GM12892 (cell line): ENCODE measurements around the gene MRTFB.

ENCODE experiments used
- POLR2A ChIP-seq: IDR thresholded peaks from 2 replicates; pipeline ENCODE4 v1.6.1; 2011; ENCODE audit warnings: low read depth, low read length, control low read depth
- POLR2AphosphoS5 ChIP-seq: IDR thresholded peaks from 2 replicates; pipeline ENCODE4 v1.6.1; 2011; ENCODE audit warnings: low read depth, low read length, control low read depth

DNA sequence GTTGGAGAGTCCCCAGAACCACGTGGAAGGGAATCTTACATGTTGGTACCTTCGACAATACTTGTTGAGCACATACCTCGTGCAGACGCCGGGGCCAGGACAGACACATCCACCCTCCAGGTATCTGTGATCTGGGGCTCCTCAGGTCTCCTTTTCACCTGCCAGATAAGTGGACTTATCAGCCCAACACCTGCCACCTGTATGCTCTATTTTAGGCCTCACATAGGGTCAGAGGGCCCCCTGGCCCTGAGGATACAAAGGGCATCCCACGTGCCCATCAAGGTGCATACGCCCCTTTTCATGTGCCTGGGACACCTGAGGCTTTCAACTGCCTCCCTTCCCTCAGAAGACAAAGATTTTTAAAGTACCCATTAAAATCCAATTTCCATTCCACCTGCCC, 212.7 kb downstream of the MRTFB start:
- TF ChIP-seq POLR2A (no peak), POLR2AphosphoS5 (no peak)
